GM19438 (cell line): Measurements from ENCODE around the gene RYR3.

Source experiments
- ATAC-seq: cut with Tn5 transposase; IDR thresholded peaks from one replicate; pipeline ENCODE4 v1.9.1; 2021; ENCODE audit warnings: low read depth; ENCODE audit not compliant: unreplicated experiment

Gene RYR3

GRCh38 chr15:33317896-33318295, 7.1 kb downstream of the RYR3 start:
- no peak for ATAC-seq

- ATAC-seq = no peak
Measured at GRCh38 chr15:33320017-33320416, 9.2 kb downstream of the RYR3 start.

DNA sequence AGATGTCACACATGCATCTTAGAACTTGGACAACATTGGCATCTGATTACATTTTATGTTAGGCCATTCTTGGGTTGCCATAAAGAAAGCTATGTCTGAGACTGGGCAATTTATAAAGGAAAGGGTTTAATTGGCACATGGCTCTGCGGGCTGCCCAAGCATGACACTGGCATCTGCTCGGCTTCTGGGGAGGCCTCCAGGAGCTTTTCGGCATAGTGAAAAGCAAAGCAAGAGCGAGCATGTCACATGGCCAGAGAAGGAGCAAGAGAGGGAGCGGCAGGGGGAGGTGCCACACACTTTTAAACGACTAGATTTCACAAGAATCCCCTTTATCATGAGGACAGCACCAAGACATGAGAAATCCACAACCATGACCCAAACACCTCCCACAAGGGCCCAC, 11.3 kb downstream of the RYR3 start:
- ATAC-seq = no peak

DNA sequence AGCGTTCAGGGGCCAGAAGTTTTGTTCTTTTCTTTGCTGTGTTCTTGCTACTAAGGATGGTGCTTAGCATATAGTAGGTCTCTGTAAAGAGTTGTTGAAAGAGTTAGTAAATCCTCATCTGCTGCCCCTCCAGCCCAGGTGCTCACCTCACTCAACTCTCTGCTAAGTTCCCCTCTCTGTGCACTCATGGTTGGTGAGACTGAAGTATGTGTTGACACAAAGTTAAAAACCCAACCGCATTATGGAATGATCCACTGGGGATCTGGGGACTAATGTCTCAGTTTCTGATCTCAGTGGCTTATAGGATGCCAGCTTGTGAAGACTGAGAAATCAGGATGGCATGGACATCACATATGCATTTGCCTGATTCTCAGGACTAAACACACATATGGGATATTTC, 13.8 kb downstream of the RYR3 start:
- ATAC-seq = no peak

DNA sequence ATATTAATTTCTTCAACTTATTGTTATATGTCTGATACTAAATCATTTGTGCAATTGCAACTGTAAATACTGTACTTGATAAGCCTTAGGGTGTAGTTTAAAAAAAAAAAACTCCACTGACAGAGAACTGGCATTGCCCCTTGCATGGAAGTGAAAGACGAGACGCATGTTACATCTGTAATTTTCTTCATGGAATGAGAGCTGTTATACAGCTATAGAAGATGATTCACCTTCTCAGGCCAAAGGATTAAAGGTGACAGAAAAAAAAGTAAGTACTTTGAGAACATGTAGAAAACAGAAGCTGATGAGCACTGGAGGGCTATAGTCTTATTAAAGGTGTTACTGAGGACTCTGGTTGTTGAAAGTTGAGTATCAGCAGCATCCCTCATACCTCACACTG, 16.1 kb downstream of the RYR3 start:
- ATAC-seq = no peak

- ATAC-seq = no peak
Measured at GRCh38 chr15:33328106-33328505, 17.3 kb downstream of the RYR3 start.

DNA sequence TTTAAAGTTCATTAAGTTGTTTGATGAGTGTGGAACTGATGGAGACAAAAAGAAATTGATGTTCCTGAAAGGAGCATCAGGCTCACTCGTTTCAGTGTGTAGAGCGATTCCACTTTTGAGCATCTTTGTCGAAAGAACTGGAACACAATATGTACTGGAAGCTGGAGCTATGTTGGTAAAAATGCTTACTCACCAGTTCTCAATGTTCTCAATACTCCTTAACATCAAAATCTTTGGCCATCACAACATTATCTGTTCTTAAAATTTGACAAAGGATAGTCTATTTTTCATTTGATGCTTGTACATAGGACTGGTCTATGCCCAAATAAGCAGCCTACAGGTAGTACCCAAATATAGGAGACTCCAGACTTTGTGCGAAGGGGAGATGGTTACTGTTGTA, 18.7 kb downstream of the RYR3 start:
- no peak for ATAC-seq

- ATAC-seq = no peak
Measured at GRCh38 chr15:33330931-33331330, 20.2 kb downstream of the RYR3 start.

GRCh38 chr15:33341953-33342352, 31.2 kb downstream of the RYR3 start:
- no peak for ATAC-seq

DNA sequence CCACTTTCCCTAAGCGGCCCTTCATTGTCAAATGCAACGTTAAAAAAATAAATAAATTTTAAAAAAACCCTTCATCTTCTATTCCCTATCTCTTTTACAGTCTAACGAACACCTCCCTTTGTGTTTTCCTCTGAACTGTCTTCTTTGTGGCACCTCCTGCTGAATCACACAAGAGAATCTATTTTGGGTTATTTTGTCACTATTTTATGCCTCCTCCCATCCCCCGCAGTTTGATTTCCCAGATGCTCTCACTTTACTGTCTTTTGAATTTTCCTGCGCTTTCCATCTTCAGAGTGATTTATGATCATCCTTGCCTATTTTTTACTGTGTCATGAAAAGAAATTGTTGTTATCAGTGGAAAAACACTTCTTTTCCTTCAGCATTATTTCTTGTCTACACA, 32.5 kb downstream of the RYR3 start:
- no peak for ATAC-seq

GRCh38 chr15:33344111-33344510, 33.3 kb downstream of the RYR3 start:
- no peak for ATAC-seq

DNA sequence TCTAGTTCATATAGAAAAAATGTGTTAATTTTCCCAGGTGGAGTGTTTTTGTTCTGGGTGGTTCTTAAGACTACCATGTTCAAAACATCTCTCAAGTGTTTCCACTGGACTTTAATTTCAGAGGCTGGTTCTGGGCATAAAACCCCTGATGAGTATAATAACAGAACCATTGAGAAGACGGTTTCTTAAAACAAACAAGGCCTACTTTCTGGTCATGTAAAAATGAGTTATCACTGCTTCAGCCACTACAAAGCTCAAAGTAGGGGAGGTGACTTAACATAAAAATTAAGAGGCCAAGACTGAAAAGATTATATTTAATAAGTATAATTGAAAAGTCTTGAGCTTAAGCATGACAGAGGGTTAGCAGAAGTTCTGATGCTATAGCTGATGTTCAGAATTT, 33.8 kb downstream of the RYR3 start:
- no peak for ATAC-seq

DNA sequence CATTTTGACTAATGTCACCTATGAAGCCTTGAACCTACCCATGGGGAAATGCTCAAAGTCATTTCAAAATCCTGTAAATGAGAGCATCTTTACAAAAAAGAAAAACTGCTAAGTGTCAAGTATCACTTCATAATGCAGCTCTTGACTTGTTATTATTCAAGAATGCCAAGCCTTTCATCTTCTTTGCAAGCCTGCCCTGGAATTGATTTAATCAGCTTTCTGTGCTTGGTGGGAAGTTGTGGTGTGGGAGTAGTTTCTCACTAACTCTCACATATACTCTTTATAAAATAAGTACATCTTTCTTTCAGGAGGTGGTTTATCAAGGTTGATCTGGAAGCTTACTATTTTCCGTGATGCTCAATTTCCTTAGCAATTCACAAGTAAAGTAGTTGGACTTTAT, 43.6 kb downstream of the RYR3 start:
- ATAC-seq = no peak

DNA sequence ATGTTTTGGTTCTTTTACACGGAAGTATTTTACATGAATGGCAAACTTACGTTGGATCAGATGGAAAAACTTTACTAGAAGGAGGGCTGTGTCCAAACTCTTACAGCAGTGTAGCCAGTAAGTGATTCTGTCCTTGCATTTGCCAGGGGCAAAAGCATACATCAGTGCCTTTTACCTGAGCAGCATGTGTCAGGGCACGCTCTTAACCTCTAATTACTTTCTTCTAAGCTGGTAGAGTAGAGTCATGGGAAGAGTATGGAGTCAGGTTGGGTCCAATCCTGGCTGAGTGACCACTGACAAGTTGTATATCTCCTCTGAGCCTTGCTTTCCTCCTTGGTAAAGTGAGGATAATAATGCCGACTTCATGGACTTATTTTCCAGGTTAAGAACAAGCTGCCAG, 47.1 kb downstream of the RYR3 start:
- ATAC-seq = no peak

DNA sequence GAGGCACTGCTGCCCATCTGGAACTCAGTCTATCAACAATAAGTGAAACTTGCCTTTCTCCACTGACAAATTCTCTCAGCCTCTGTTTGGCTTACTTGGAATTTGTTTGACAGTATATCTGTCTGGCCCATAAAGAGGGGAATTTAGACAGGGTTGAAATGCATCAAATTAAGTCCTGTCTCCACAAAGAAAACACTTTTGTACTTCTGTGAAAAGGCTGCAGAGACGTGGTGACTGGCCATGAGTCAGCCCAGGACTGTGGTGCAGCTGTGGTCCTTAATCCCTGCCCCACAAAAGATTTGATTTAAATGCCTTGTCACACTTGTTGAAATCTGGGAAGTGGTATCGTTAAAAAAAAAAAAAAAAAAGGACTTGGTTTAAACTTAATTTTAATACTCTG, 47.5 kb downstream of the RYR3 start:
- ATAC-seq = no peak

GRCh38 chr15:33360886-33361285, 50.1 kb downstream of the RYR3 start:
- ATAC-seq = no peak

- no peak for ATAC-seq
Measured at GRCh38 chr15:33369941-33370622, 59.3 kb downstream of the RYR3 start.

GRCh38 chr15:33370623-33371020, 59.9 kb downstream of the RYR3 start:
- no peak for ATAC-seq

DNA sequence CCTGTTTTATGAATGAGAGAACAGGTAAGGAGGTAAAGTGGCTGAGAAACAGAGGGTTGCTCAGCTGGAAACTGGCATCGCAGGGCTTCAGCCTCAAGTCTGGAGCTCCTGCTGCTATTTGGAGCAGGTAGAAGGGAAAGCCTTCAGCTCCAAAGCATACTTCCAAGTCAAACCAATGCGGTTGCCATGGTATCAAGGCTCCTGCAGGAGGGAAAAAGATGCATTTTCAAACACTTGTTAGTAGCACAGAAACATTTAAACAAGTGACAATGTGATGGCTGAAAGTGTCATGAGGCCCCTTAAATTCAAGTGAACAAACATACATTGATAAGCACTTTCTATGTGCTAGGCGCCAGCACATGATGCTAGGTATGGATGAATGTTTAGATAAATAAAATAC, 60.4 kb downstream of the RYR3 start:
- no peak for ATAC-seq

DNA sequence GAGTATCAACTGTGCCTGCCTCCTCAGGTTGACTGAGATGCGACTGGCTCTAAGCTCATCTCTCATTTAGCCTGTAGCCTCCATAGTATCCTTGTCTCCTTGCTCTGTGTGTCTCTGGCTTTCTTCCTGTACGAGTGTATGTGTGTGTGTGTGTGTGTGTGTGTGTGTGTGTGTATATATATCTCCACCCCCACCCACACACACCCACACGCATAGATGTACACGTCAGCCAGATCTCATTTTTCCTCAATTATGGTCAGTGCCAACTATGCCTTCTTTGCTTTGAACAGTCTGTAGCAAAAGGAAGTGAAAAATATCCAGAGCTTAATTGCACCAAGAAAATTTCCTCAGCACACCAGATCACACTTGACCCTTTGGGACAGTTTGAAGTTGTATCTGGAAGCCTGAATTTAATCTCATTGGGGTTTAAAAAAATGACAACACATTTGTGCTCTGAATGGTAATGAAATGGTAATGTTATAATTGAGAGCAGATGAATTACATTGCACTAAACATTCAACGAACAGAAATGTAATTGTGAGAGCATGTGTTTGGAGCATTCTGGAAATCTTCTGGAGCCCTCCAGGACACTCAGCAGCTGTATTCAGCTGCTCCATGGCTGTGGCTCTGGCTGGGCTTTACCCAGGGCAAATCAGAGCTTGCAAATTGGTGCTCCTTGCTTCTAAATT, 63.6 kb downstream of the RYR3 start:
- no peak for ATAC-seq

DNA sequence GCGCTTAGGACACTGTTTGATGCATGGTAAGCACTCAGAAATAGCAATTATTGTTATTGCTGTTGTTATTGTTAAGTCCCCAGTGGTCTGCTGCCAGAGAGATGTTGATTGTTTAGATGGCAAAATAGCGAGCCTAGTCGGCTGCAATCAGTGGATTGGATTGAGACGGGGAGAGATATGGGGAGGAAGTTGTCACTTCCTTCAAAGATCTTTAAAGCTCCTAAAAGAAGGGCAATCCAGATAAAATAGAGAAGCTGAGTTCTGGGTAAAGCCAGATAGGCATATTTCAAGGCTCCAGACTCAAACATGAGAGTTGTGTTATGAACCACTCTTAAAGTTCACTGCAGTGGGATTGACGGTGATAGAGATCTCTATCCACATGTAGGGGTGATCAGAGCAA, 64.5 kb downstream of the RYR3 start:
- ATAC-seq = no peak

- no peak for ATAC-seq
Measured at GRCh38 chr15:33377204-33377603, 66.4 kb downstream of the RYR3 start.
